Immature natural killer cell (primary cell): ENCODE data around the gene TSSC4. TPM values are rescaled to one million over a fixed set of nuclear protein-coding genes. Genes with fewer than 3 reads are reported as not detected.

Experiments used
- polyA plus RNA-seq, 3 donors: library from polyadenylated mRNA; unstranded; fragments of 300-500 nt; fragmentation: Illumina TruSeq; gene quantifications; one replicate each; pipeline ENCODE4 v1.2.3, GENCODE V29; 2021

The TSSC4 gene
- polyA plus RNA-seq, 3 donors from 2014 or later = 87.7 to 111 (median 108) TPM

Other genes with a start within 250 kb of the TSSC4 start
- not detected for gene INS, start 239.5 kb upstream of the TSSC4 start, polyA plus RNA-seq
- gene TH, start 228.9 kb upstream of the TSSC4 start, polyA plus RNA-seq = not detected
- gene ASCL2, start 130.2 kb upstream of the TSSC4 start, polyA plus RNA-seq = 10 to 100 TPM in 2 of 3 donors, 1 to 10 TPM in 1; 9.7 to 60.0 (median 18.2) TPM
- gene C11orf21, start 98.8 kb upstream of the TSSC4 start, polyA plus RNA-seq = 10 to 100 TPM; 36.3 to 57.5 (median 36.6) TPM
- gene TSPAN32, start 98.7 kb upstream of the TSSC4 start, polyA plus RNA-seq = 100 to 1,000 TPM; 132 to 223 (median 200) TPM
- gene CD81, start 23.4 kb upstream of the TSSC4 start, polyA plus RNA-seq = 10 to 100 TPM; 33.1 to 56.9 (median 49.7) TPM
- gene TRPM5, start 43.8 kb downstream of the TSSC4 start, polyA plus RNA-seq = not detected
- 1 to 10 TPM in 1 of 3 donors, under 1 TPM in 2; 0.13 to 1.1 (median 0.73) TPM for gene KCNQ1, start 44.3 kb downstream of the TSSC4 start, polyA plus RNA-seq